ENCODE results near the gene BIVM.

- TF ChIP-seq CTCF (conservative IDR thresholded peaks at IDR 0.05; ENCODE audit: low read depth in 2 of 2) (no peak), POLR2AphosphoS5 (IDR thresholded peaks at IDR 0.05; ENCODE audit: low read depth) (no peak), REST (IDR thresholded peaks at IDR 0.05; ENCODE audit: unreplicated experiment) (no peak), EZH2 (IDR thresholded peaks at IDR 0.05; ENCODE audit: low read depth, unreplicated experiment) (no peak), ZNF114 (CRISPR knock-in tag; IDR thresholded peaks at IDR 0.05) (no peak), ZNF331 (CRISPR knock-in tag; IDR thresholded peaks at IDR 0.05; ENCODE audit: low read depth) (no peak), ETS1 (IDR thresholded peaks at IDR 0.05) (no peak)
Measured at GRCh38 chr13:102758842-102759241, 40.1 kb upstream of the BIVM start.
